GM06990 (cell line): ENCODE results near the gene TSPAN9.

Experiments used
- DNase-seq: peaks from one replicate; pipeline ENCODE4 v3.0.0-alpha.2; 2011; ENCODE audit not compliant: insufficient read length; ENCODE audit errors: extremely low read depth
- H3K27me3 ChIP-seq: replicated peaks from 2 replicates; pipeline ENCODE4 v1.6.0; 2011; ENCODE audit warnings: low read length; ENCODE audit not compliant: control insufficient read depth, insufficient read depth
- H3K36me3 ChIP-seq: 2 replicates; pipeline ENCODE4 v1.5.1; 2011; ENCODE audit warnings: low read length; ENCODE audit not compliant: control insufficient read depth, insufficient read depth
- H3K4me3 ChIP-seq: replicated peaks from 2 replicates; pipeline ENCODE4 v1.5.1; 2011; ENCODE audit warnings: low read depth, mild to moderate bottlenecking, control low read depth, low read length
- CTCF ChIP-seq: IDR thresholded peaks from 2 replicates; pipeline ENCODE4 v1.5.1; 2011; ENCODE audit warnings: low read length, control low read depth, mild to moderate bottlenecking, inconsistent platforms; ENCODE audit not compliant: insufficient read depth, poor library complexity, severe bottlenecking

TSPAN9 gene

GRCh38 chr12:3272958-3273357 lies 195.8 kb downstream of the TSPAN9 start:
- TF ChIP-seq CTCF, result no peak
- no peak for DNase-seq
- Histone ChIP-seq H3K36me3 (no peaks in the 10 kb centered on the region), H3K4me3 (no peak overlapping the region), H3K27me3 (peaks cover 2% of the 10 kb centered on the region)

- H3K36me3 ChIP-seq, result no peaks in the 10 kb centered on the region
- H3K4me3 ChIP-seq, result no peak overlapping the region
- H3K27me3 ChIP-seq, result peaks cover 2% of the 10 kb centered on the region
- no peak for TF ChIP-seq CTCF
- DNase-seq, result no peak
These were observed 196.3 kb downstream of the TSPAN9 start for GRCh38 chr12:3273409-3273853.

GRCh38 chr12:3274664-3275063 lies 197.5 kb downstream of the TSPAN9 start:
- Histone ChIP-seq H3K36me3 (no peaks in the 10 kb centered on the region), H3K4me3 (no peak overlapping the region), H3K27me3 (peaks cover 2% of the 10 kb centered on the region)
- no peak for TF ChIP-seq CTCF
- DNase-seq, result no peak

GRCh38 chr12:3275171-3276041 lies 198.2 kb downstream of the TSPAN9 start:
- Histone ChIP-seq H3K27me3 (peaks cover 2% of the 10 kb centered on the region), H3K36me3 (no peaks in the 10 kb centered on the region), H3K4me3 (no peak overlapping the region)
- DNase-seq, result peak; percentile 48
- TF ChIP-seq CTCF, result peak; percentile 94

GRCh38 chr12:3276226-3276625 lies 199.0 kb downstream of the TSPAN9 start:
- Histone ChIP-seq H3K36me3 (no peaks in the 10 kb centered on the region), H3K27me3 (peaks cover 2% of the 10 kb centered on the region), H3K4me3 (no peak overlapping the region)
- no peak for DNase-seq
- TF ChIP-seq CTCF, result no peak
